ENCODE measurements around the gene PPP1R12B.
"Not testable (repeated sequence)": the region's sequence is repeated elsewhere in the genome, so short reads cannot be mapped to it uniquely, and the experiment has no call there.

Gene PPP1R12B

DNA sequence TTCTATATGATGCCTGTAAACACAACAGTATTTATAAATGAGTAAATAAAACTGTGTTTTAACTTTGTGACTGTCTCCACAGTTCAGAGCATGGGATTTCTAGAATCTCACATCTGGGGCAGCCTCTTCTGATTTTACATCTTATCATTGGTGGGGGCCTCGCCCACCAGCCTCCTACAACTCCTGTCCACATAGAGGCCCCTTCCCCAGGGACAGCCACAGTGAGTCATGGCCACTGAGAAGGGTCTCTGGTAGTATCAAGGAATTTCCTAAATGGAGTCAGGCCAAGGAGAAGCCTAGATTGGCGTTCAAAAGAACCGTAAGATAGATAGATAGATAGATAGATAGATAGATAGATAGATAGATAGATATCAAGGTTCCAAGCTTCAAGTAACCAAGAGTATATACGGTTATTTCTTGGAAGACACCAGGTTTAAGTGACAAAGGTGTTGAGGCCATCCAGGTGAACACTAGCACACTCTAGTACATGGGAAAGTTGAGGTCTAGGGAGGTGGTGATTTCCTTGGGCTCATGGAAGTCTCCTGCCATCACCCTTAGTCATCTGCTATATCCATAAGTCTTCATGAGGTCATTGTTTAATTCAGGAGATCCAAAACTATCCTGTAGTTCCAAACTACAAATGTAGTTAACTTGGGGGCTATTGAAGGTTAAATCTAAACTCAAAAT is 240.1 kb downstream of the PPP1R12B start:
- DNase-seq, result no peak

GRCh38 chr1:202589190-202589930 is 240.9 kb downstream of the PPP1R12B start:
- DNase-seq, result no peak

DNA sequence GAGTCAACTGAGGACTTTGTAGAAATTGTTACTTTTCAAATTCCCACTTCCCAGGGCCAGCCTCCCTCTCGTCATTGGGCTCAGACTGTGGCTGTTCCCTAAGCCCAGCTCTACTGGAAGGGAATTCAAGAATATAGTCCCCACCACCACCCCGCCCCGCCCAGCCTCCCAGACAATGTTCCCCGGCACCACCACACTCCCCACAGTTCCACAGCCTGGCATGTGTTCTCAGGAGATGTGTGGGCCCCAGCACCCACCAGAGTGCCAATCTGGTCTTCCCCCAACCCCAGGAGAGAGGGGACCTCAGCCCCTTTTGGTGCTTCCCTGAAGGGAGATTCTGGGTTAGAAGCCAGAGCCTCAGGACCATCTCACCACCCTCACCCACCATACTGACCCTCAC is 241.6 kb downstream of the PPP1R12B start:
- no peak for DNase-seq

DNA sequence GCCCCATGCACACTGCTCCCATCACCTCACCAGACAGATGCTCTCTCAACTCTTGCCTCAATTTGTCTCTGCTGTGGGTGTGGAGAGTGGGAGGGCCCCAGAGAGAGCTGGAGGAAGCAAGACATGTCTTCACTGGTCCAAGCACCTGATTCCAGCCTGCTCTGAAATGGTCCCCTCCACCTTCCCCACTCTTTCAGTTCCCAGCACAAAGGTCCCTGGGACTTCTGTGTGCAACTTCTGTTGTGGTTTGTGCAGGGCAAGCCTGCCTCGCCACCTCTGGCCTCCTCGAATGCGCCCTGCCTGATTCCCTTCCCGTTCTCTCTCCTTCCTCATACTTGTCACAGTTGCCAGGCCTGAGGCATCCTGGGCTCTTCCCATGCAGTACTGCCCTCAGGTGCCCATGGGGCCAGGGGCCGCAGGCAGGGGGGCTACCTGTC is 242.5 kb downstream of the PPP1R12B start:
- DNase-seq, result no peak

- no peak for DNase-seq
Measured at GRCh38 chr1:202591515-202591914, 243.0 kb downstream of the PPP1R12B start.

- DNase-seq, result no peak
Measured at GRCh38 chr1:202592146-202592545, 243.6 kb downstream of the PPP1R12B start.

DNA sequence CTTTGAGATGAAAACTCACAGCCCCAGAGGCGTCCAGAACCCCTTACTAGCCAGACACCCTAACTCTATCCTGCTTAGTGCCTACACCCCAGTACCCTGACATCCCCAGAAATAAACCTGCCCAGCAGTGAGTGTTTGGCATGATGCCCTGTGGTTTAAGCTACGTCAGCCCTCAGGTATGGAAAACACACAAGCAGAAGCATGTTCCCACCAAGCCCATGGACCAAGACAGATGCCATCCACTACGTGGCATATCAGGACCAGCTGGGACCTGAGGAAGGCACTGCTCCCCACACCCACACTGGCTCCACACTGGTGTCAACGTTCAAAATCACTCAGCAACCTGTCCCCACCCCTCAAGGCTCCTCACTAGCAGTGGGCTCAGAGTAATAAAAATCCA is 245.3 kb downstream of the PPP1R12B start:
- no peak for DNase-seq

DNA sequence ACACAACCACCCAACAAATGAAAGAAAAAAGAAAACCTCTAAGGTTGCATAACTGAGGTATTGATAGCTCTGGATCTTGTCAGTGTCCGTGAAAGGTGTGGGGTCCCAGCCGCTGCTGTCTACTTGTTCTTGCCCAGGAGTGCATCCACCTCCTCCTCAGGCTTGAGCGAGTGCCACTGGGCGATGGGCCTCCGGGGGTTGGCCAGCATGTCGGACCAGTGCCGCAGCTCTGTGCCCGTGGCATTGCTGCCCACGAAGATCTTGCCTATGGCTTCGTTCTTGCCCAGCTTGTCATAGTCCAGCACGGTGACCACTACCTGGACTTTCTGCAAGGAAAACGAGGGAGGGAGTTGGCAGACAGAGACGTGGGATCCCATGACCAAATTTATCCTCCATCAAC is 248.1 kb downstream of the PPP1R12B start:
- no peak for DNase-seq

DNA sequence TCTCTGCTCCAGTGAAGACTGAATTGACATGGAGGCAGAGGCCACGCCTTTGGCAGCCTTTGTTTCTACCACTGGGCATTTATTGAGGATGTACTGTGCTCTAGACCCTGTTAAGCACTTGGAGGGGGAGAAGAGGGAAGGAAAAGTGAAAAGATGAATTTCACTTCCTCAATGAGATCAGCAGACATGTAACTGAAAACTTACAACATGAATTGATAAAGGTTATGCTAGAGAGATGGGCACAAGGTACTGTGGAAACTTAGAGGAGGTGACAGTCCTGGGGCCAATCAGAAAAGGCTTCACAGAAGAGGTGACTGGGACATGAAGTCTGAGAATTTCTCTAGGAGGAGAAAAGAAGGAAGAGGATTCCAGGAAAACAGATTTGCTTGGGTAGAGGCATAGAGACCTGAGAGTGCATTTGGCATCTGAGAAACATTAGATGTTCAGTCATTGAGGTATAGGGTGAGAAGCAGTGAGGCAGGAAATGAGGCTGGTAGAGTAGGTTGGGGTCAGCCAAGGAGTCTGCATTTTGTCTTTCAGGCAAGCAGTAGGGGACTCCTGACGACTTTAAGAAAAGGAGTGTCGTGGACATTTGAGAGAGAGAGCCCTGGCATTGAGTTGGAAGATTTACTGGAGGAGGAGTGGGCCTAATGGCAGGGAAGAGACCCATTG is 248.7 kb downstream of the PPP1R12B start:
- no peak for DNase-seq

- no peak for DNase-seq
Measured at GRCh38 chr1:202599669-202600431, 251.4 kb downstream of the PPP1R12B start.

DNA sequence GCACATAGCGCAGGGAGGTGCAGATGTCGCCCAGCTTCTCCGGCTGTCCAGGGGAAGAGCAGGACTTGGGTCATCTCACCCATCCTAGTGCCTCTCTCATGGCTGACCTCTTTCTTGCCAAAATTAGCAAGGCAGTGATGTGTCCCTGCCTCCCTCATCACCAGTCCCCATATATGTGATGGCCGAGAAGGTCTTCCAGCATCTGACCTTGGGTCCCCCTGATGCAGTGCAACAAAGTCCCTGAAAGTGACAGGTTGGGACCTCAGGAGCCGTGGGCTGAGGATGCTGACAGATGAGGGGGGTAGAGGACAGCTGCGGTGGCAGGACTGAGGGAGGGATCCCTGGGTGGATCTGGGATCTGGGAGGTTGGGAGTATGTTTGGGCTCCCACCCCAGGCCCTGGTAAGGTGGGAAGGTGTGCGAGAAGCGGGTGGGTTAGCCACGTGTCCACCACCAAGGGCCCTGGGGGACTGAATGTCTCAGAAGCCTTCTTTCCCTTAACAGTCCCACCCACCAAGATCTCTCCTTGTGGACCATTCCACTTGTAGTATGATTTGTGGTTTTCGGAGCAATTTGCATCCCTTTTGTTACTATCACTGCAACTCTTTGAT is 252.0 kb downstream of the PPP1R12B start:
- DNase-seq, result no peak

- DNase-seq, result no peak
Measured at GRCh38 chr1:202603435-202603834, 254.9 kb downstream of the PPP1R12B start.

DNA sequence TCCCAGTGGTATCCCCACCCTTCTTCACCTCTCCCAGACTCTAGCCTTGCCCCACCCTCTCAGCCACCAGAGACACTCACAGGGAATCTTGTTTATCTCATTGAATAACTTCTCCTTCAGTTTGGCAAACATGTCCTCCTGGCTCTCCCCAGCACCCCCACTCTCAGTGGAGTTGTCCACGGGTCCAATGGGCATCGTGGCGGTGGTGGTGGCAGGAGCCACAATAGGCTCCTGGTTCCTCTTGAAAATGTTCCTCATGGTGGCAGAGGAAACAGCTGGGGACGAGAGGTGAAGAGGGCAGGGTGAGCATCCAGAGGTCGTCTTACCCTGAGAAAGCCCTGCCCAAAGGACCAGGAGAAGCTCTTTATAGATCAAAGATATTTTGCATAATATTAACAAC is 257.0 kb downstream of the PPP1R12B start:
- DNase-seq, result no peak

DNA sequence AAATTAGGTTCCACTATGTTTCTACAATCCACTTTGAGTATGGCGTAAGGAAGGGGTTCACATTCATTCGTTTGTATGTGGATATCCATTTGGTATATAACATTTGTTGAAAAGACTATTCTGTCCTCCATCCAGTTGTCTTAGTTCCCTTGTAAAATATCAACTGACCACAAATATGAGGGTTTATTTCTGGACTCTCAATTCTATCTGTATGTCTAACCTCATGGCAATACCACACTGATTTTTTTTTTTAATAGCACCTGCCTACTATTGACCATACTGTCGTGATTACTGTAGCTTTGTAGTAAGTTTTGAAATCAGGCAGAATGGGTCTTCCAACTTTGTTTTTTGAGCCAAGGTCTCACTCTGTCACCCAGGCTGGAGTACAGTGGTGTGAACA is 263.5 kb downstream of the PPP1R12B start:
- not testable (repeated sequence) for DNase-seq

DNA sequence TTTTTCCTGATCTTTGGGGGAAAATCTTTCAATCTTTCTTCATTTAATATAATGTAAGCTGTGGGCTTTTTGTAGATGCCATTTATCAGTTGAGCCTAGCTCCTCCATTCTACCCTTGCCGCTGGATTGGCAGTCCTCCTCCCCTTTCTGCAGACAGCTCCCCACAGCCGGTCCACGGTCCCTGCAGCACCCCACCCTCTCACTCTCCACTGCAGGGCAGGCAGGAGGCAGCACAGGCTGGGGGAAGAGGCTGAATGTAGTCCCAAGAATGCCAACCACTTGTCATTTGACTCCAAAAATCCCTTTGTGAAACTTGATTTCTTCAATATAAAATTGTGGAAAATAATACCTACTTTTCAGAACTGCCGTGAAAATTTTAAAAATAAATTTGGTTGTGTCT is 265.1 kb downstream of the PPP1R12B start:
- no peak for DNase-seq

- not testable (repeated sequence) for DNase-seq
Measured at GRCh38 chr1:202614363-202615207, 266.1 kb downstream of the PPP1R12B start.

DNA sequence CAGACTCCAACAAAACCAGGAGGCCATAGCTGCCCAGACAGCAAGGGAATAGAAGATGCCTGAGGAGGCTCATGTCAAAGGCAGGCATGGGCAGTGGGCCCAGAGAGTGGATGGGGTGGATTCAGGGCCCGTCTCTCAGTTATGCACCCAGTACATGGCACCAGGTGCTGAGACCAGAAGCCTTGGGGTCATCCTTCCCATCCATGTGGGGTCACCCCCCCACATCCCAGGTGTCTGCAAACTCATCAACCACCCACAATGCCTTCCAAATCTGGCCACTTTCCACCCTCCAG is 266.7 kb downstream of the PPP1R12B start:
- not testable (repeated sequence) for DNase-seq

GRCh38 chr1:202615501-202616354 is 267.2 kb downstream of the PPP1R12B start:
- DNase-seq, result no peak

- no peak for DNase-seq
Measured at GRCh38 chr1:202616355-202616915, 267.9 kb downstream of the PPP1R12B start.

DNA sequence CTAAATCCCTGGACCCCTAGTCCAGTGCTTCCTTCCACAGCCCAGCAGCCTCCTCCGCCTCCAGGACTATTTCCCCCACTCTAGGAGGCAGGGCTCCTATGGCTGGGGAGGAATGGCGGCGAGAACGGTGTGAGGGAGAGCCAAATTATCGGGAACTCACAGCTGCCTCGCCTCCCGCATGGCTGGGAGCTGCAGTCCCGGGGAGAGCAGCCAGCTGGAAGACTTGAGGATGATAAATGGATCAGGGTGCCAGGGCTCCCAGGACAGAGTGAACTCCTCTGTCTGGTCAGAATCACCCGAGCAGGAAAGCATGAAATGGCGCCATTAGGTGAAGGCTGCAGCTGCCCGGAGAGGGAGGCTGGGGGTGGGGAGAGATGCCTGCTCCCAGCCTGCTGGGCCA is 270.5 kb downstream of the PPP1R12B start:
- DNase-seq, result not testable (repeated sequence)

GRCh38 chr1:202619505-202619904 is 271.0 kb downstream of the PPP1R12B start:
- no peak for DNase-seq
